Jurkat, Clone E6-1 (cell line): ENCODE data around the gene PPP1R9B.

Source experiments
- DNase-seq: peaks from one replicate; pipeline ENCODE4 v3.0.0-alpha.2; 2011; ENCODE audit warnings: low read depth, low spot score
- H3K4me3 ChIP-seq: 2 replicates; pipeline ENCODE4 v1.5.1; 2011; ENCODE audit warnings: mild to moderate bottlenecking, low read length, control low read depth, moderate library complexity

PPP1R9B gene

DNA sequence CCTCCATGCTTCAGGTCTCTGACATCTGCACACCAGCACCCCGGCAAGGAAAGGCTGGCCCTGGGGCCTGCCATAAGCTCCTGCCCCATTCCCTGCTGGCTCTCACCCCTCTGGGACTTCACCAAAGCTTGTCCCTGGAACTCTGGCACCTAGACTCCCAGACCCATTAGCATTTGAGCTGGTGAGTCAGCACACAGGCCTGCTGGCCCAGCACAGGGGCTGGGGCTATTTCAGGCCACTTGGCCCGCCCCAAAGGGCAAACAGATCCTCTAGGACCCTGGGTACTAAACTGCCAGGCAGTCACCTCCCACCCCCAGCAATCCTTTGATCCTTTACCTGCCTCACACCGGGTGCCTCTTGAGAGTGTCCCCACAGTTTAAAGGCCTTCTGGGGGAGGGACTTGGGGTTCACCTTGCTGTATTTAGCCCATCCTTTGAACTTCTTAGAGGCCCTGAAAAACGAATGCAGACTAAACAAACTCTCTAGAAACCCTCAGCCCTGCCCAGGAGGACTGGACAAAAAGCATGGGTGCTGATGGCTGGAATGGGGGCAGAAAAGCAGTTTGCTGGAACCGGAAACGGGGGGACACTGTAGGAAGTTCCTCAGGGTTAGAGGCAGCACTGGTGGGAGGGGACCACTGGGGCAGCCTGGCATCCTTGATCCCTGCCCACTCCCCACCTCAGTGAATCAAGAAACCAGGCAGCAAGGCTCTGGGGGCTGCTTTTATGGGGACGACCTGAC is 17.3 kb downstream of the PPP1R9B start:
- H3K4me3 ChIP-seq, result no peak overlapping the region
- no peak for DNase-seq

- H3K4me3 ChIP-seq, result no peak overlapping the region
- DNase-seq, result no peak
Observed at GRCh38 chr17:50132104-50132794, 18.2 kb downstream of the PPP1R9B start.

- DNase-seq, result no peak
- no peak overlapping the region for H3K4me3 ChIP-seq
Observed at GRCh38 chr17:50130559-50131305, 19.7 kb downstream of the PPP1R9B start.

- no peak for DNase-seq
Observed at GRCh38 chr17:50129728-50130558, 20.5 kb downstream of the PPP1R9B start, which contains the start of gene SAMD14. Gene SAMD14, minus strand, starts transcription at chr17:50130160. Its CDS starts 5,201 bp downstream, at chr17:50124959.

GRCh38 chr17:50129353-50129727 is 21.1 kb downstream of the PPP1R9B start:
- H3K4me3 ChIP-seq, result no peak overlapping the region
- no peak for DNase-seq

More at GRCh38 chr17:50129728-50130558, 20.5 kb downstream of the PPP1R9B start, which contains the start of gene SAMD14:
- no peak within 1 kb of the TSS for H3K4me3 ChIP-seq

GRCh38 chr17:50128441-50129352 is 21.8 kb downstream of the PPP1R9B start:
- no peak overlapping the region for H3K4me3 ChIP-seq
- DNase-seq, result no peak

- no peak for DNase-seq
- no peak overlapping the region for H3K4me3 ChIP-seq
Observed at GRCh38 chr17:50127697-50128361, 22.6 kb downstream of the PPP1R9B start.

DNA sequence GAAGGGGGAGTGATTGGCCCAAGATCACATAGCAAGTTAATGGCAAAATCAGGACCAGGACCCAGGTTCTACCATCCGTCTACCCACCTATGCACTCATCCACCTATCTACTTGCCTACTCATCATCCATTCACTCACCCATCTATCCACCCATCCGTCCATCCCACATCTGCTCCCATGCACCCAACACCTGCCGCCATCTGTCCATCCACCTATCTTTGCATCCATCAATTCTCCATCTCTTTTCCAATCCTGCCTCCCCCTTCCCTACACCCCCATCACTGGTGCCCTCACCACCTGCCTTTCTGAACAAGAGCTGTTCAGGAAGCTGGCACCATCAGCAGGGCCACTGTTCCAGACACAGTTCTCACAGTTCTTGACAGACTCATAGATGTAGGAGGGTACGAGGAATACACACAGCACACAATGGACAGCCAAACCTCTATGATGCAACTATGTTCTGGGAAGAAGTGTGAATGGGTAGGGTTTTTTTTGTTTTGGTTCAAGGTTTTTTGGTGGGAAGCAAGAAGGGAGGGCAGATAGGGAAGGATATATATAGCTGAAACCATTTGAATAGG is 25.0 kb downstream of the PPP1R9B start:
- no peak for DNase-seq
- H3K4me3 ChIP-seq, result no peak overlapping the region

GRCh38 chr17:50123649-50124349 is 26.7 kb downstream of the PPP1R9B start:
- H3K4me3 ChIP-seq, result no peak overlapping the region
- DNase-seq, result no peak

DNA sequence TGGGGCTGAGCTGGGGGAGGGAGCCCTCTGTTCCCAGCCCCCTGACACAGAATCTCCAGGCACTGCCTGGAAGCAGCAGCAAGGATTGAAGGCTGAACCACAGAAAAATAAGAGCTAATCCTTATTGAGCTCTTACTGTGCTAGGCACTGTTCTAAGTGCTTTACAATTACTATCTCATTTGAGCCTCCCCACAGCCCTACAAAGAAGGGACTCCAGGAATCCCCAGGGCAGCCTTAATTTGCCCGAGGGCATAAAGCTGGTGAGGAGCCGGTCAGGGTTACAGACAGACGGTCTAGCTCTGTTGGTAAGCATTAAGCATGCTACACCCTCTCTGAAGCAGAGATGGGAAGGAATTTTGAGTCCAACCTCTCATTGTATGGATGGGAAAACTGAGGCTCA is 27.5 kb downstream of the PPP1R9B start:
- no peak for DNase-seq
- no peak overlapping the region for H3K4me3 ChIP-seq

DNA sequence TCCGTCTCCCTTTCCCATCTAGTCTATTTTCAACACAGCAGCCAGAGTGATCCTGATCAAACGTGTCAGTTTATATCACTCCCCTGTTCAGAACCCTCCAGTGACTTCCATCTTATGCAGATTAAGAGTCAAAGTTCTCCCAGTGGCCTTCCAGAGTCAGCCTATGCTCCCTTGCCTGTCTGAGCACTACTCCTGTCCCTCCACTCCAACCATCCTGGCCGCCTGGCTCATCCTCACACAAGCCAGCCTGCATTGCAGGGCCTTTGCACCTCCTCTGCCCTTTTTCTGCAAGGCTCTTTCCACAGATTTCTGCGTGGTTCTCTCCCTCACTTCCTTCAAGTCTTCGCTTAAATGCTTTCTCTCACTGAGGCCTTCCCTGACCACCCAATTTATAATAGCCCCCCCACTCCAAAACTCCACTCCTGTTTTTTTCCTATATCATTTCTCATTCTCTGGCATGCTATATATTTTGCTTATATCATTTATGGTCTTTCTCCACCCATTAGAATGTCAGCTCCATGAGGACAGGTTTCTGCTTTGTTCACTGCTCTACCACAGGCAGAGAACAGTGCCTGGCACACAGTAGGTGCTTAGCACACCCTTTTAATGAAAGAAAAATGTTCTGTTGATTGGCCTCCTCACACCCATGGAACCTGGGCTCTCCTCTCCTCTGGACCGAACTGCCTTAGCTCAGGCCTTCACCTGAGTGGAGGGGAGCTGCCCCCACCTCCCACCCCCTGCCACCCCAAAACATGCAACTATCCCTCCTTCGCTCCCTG is 29.8 kb downstream of the PPP1R9B start:
- no peak overlapping the region for H3K4me3 ChIP-seq
- no peak for DNase-seq

GRCh38 chr17:50118828-50119218 is 31.7 kb downstream of the PPP1R9B start:
- H3K4me3 ChIP-seq, result no peak overlapping the region
- DNase-seq, result no peak

DNA sequence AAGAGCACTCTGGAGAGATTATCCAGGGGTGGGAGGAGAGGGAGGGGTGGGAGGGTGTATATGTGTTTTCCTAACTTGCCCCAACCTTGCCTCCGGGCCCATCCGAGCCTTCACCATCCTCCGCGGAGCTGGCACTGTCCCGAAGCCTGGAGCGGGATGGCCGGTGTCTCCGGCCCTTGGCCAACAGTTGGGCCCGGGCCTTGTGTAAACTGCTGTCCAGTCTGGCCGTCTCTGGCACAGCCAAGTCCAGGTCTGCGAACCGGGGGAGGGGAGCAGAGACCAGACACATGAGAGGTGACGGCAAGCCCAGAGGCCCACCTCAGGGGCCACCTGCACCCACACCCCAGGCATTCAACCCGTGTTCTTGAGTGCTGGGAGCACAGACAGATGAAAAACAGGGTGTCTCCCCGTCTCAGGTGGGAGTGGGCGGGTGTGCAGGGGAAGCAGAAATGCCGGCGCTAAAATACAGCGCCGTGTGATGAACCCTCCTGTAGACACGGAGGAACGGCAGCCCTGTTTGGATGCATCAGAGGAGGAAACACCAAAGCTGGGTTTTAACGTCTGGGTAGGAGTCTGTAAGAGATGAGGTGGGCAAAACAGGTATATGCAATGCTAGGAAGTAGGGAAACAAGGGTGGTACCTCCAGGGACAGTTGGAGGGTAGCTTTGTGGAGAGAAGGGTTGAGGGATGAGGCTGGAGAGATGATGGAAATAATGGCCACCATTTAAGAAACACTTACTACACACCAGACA is 32.2 kb downstream of the PPP1R9B start:
- H3K4me3 ChIP-seq, result no peak overlapping the region
- no peak for DNase-seq

DNA sequence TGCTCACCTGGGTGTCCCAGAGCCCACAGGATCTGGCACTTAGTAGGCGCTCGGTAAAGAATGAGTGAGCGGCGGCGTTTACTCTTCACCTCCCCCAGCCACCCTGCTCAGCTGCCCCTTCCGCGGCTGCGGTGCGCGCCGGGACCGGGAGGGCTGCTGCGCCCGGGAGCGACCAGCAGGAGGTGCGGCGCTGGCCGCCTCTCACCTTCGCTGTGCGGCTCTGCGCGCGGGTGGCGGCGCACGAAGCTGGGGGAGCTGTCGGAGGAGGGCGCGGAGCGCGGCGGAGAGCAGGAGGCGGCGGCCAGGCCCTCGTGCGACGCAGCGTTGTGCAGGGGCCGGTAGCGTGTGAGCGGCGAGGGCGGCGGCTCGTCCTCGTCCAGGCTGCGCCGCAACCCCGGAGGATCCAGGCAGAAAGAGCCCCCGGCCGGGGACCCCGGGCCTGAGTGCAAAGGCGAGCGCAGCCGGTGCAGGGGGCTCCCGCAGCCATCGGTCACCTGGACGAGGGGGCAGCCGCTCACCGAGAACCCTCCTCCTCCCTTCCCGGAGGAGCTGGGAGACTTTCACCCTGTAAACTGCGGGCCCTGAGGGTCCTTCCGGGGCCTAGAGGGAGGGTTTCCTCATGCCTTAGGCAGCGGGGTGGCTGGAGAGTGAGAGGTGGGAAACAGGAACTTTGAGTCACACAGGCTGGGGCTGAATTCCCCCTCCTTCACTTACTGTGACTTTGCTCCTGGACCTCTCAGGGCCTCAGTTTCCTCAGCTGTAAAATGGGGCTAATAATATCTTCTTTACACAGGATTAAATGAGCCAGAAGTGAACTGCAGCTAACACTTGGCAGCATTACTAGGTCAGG is 33.0 kb downstream of the PPP1R9B start:
- no peak overlapping the region for H3K4me3 ChIP-seq
- DNase-seq, result no peak

GRCh38 chr17:50115756-50116155 is 34.7 kb downstream of the PPP1R9B start:
- DNase-seq, result no peak
- H3K4me3 ChIP-seq, result no peak overlapping the region
